Measurements from ENCODE around the gene PDE4D.

The PDE4D gene

DNA sequence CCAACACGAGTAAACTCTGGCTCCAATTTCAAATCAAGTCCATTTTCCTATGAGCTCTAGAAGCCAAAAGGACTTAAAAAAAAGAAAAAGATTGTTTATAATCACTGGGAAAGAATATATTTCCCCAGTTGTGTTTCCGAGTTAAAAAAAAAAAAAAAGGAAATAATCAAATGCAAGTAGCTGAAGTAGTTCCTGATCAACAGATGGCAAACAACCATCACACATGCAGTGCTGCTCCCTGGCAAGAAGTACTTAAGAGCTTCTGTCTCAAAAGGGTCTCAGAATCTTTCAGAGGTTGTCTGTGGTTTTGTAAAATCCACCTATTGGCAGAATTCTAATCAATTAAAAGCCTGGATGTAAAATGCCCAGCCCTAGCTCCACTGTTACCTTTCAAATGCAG, 922.8 kb downstream of the PDE4D start:
- Histone ChIP-seq H3K4me3 (ENCODE audit: low read length) (no peak overlapping the region), H3K79me2 (ENCODE audit: low read length) (no peaks in the 10 kb centered on the region), H3K36me3 (replicated peaks; ENCODE audit: insufficient read depth, low read length) (no peaks in the 10 kb centered on the region), H3K27me3 (replicated peaks; ENCODE audit: insufficient read depth, low read length) (no peaks in the 10 kb centered on the region), H3K9me3 (replicated peaks; ENCODE audit: insufficient read depth, low read length) (no peaks in the 10 kb centered on the region), H3K4me2 (ENCODE audit: low read depth, low read length) (no peak overlapping the region), H3K9me2 (replicated peaks; ENCODE audit: insufficient read depth, low read length) (no peaks in the 10 kb centered on the region), H3K27ac (ENCODE audit: low read length) (no peak overlapping the region), H3K4me1 (ENCODE audit: low read length) (no peaks in the 10 kb centered on the region), H2AFZ (ENCODE audit: low read length) (no peak overlapping the region), H3F3A (ENCODE audit: insufficient read depth, low read length) (no peaks in the 10 kb centered on the region), H3K9ac (ENCODE audit: low read length) (no peak overlapping the region), H4K20me1 (ENCODE audit: insufficient read depth, low read length) (no peaks in the 10 kb centered on the region)
- DNase-seq = no peak
- no peak for TF ChIP-seq EZH2phosphoT487 (IDR thresholded peaks at IDR 0.05; ENCODE audit: low read length)
- no peak for TF ChIP-seq EZH2 (optimal IDR thresholded peaks at IDR 0.05; ENCODE audit: low read depth, low read length)
- TF ChIP-seq, protein P1, sequence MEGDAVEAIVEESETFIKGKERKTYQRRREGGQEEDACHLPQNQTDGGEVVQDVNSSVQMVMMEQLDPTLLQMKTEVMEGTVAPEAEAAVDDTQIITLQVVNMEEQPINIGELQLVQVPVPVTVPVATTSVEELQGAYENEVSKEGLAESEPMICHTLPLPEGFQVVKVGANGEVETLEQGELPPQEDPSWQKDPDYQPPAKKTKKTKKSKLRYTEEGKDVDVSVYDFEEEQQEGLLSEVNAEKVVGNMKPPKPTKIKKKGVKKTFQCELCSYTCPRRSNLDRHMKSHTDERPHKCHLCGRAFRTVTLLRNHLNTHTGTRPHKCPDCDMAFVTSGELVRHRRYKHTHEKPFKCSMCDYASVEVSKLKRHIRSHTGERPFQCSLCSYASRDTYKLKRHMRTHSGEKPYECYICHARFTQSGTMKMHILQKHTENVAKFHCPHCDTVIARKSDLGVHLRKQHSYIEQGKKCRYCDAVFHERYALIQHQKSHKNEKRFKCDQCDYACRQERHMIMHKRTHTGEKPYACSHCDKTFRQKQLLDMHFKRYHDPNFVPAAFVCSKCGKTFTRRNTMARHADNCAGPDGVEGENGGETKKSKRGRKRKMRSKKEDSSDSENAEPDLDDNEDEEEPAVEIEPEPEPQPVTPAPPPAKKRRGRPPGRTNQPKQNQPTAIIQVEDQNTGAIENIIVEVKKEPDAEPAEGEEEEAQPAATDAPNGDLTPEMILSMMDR (IDR thresholded peaks at IDR 0.05; ENCODE audit: low read length) = no peak

DNA sequence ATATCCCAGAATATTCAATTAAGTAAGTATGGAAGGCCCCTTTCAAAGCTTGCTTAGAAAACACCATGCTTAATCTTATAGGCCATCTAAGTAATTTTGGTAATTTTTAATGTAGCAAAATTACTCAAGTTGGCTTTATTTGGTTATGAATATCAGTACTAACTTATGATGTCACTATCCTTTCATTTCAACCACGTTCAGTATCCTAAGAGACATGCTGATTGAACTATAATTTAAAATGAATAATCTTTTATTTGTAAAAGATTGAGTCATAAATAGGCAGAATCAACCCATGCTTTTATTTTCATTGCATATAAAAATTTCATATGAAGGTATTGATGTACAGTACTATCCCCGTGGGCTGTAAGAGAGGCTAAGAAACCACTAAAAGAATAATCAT, 923.7 kb downstream of the PDE4D start:
- H4K20me1 ChIP-seq (ENCODE audit: insufficient read depth, low read length) = no peaks in the 10 kb centered on the region
- H3K4me3 ChIP-seq (ENCODE audit: low read length) = no peak overlapping the region
- TF ChIP-seq, protein P1 (IDR thresholded peaks at IDR 0.05; ENCODE audit: low read length) = no peak
- TF ChIP-seq EZH2 (optimal IDR thresholded peaks at IDR 0.05; ENCODE audit: low read depth, low read length) = no peak
- no peaks in the 10 kb centered on the region for H3K9me3 ChIP-seq (replicated peaks; ENCODE audit: insufficient read depth, low read length)
- H3F3A ChIP-seq (ENCODE audit: insufficient read depth, low read length) = no peaks in the 10 kb centered on the region
- no peaks in the 10 kb centered on the region for H3K36me3 ChIP-seq (replicated peaks; ENCODE audit: insufficient read depth, low read length)
- H3K27me3 ChIP-seq (replicated peaks; ENCODE audit: insufficient read depth, low read length) = no peaks in the 10 kb centered on the region
- no peaks in the 10 kb centered on the region for H3K79me2 ChIP-seq (ENCODE audit: low read length)
- H3K9ac ChIP-seq (ENCODE audit: low read length) = no peak overlapping the region
- no peak overlapping the region for H3K27ac ChIP-seq (ENCODE audit: low read length)
- H3K4me1 ChIP-seq (ENCODE audit: low read length) = no peaks in the 10 kb centered on the region
- no peak overlapping the region for H2AFZ ChIP-seq (ENCODE audit: low read length)
- no peaks in the 10 kb centered on the region for H3K9me2 ChIP-seq (replicated peaks; ENCODE audit: insufficient read depth, low read length)
- H3K4me2 ChIP-seq (ENCODE audit: low read depth, low read length) = no peak overlapping the region
- no peak for DNase-seq

DNA sequence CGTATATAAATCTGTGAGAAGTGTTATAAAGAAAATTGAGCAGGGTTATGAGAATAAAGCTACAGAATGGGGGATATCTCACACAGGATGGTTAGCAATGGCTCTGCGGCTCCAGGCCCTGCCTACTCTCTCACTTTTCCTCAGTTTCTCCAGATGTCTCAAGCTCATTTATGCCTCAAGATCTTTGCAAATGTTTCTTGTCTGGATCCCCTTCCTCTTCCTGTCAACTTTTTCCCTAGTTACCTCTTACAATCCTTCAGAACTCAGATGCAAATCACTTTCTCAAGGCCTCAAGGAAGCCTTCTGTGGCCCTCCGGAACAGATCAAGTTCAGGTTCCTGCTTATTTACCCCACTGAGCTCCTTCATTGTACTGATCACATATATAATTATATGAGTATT, 924.3 kb downstream of the PDE4D start:
- H3K9me2 ChIP-seq (replicated peaks; ENCODE audit: insufficient read depth, low read length) = no peaks in the 10 kb centered on the region
- H3K36me3 ChIP-seq (replicated peaks; ENCODE audit: insufficient read depth, low read length) = no peaks in the 10 kb centered on the region
- no peaks in the 10 kb centered on the region for H3K9me3 ChIP-seq (replicated peaks; ENCODE audit: insufficient read depth, low read length)
- no peak overlapping the region for H3K4me3 ChIP-seq (ENCODE audit: low read length)
- no peak overlapping the region for H2AFZ ChIP-seq (ENCODE audit: low read length)
- no peaks in the 10 kb centered on the region for H3F3A ChIP-seq (ENCODE audit: insufficient read depth, low read length)
- H3K9ac ChIP-seq (ENCODE audit: low read length) = no peak overlapping the region
- DNase-seq = no peak
- H4K20me1 ChIP-seq (ENCODE audit: insufficient read depth, low read length) = no peaks in the 10 kb centered on the region
- H3K4me1 ChIP-seq (ENCODE audit: low read length) = no peaks in the 10 kb centered on the region
- TF ChIP-seq, protein P1 (IDR thresholded peaks at IDR 0.05; ENCODE audit: low read length) = no peak
- no peak for TF ChIP-seq EZH2phosphoT487 (IDR thresholded peaks at IDR 0.05; ENCODE audit: low read length)
- no peak for TF ChIP-seq EZH2 (optimal IDR thresholded peaks at IDR 0.05; ENCODE audit: low read depth, low read length)
- H3K27ac ChIP-seq (ENCODE audit: low read length) = no peak overlapping the region
- no peaks in the 10 kb centered on the region for H3K27me3 ChIP-seq (replicated peaks; ENCODE audit: insufficient read depth, low read length)
- H3K4me2 ChIP-seq (ENCODE audit: low read depth, low read length) = no peak overlapping the region
- no peaks in the 10 kb centered on the region for H3K79me2 ChIP-seq (ENCODE audit: low read length)

All from MM.1S (cell line).